Tibial nerve (tissue), 4 donors: ENCODE data around the gene WDR76. TPM values are rescaled to one million over a fixed set of nuclear protein-coding genes. Genes with fewer than 3 reads are reported as not detected.
A peak's percentile ranks its signal among the peaks of the same experiment; 100 is the strongest.

Source experiments
- DNase-seq, 2 donors: peaks; one replicate each; pipeline ENCODE4 v3.0.0-alpha.2; 2019; ENCODE audit warnings: low spot score in 2 of 2
- H3K27ac ChIP-seq, 4 donors: fragments of 200-600 bp; sonication (generic) in 3 of 4; one replicate each; pipeline ENCODE4 v1.5.1; 2017 to 2019; ENCODE audit warnings: mild to moderate bottlenecking in 1 of 4
- H3K27me3 ChIP-seq, 2 donors: fragments of 200-600 bp; sonication (generic) in 1 of 2; one replicate each; pipeline versions ENCODE4 v1.5.1 to v1.6.0; 2017 to 2019
- H3K36me3 ChIP-seq, 3 donors: fragments of 200-600 bp; sonication (generic); one replicate each; pipeline ENCODE4 v1.5.1; 2018 to 2019
- H3K4me1 ChIP-seq, 4 donors: fragments of 200-600 bp; sonication (generic) in 3 of 4; one replicate each; pipeline ENCODE4 v1.5.1; 2017 to 2019
- H3K4me3 ChIP-seq, 4 donors: fragments of 200-600 bp; sonication (generic) in 3 of 4; one replicate each; pipeline ENCODE4 v1.5.1; 2017 to 2019; ENCODE audit warnings: mild to moderate bottlenecking in 1 of 4, moderate library complexity in 1 of 4
- H3K9me3 ChIP-seq, 4 donors: fragments of 200-600 bp; sonication (generic) in 3 of 4; one replicate each; pipeline ENCODE4 v1.5.1; 2017 to 2019
- CTCF ChIP-seq, 5 experiments: fragments of 200-600 bp in 3 of 5; fragments of 450-650 bp in 2 of 5; sonication (generic) in 3 of 5; IDR thresholded peaks; one replicate each; pipeline ENCODE4 v1.5.1; 2016 to 2019; ENCODE audit warnings: antibody characterized with exemption in 5 of 5, mild to moderate bottlenecking in 3 of 5, moderate library complexity in 2 of 5
- EP300 ChIP-seq, 2 donors: sonication (generic); formaldehyde crosslinking; IDR thresholded peaks; one replicate each; pipeline ENCODE4 v1.6.1; 2017; ENCODE audit warnings: antibody characterized with exemption in 2 of 2, mild to moderate bottlenecking in 1 of 2
- POLR2A ChIP-seq, 2 donors: fragments of 450-650 bp; IDR thresholded peaks; one replicate each; pipeline ENCODE4 v1.6.1; 2017; ENCODE audit warnings: antibody characterized with exemption in 2 of 2, mild to moderate bottlenecking in 2 of 2, moderate library complexity in 2 of 2
- WGBS, 2 donors: methylation state at CpG; one replicate each; pipeline ENCODE4 v1.1.5; 2018; 5-methylcytosine and 5-hydroxymethylcytosine counted together
- total RNA-seq, 4 donors: library from RNA; depleted of rRNA; stranded (reverse); fragments of >200 nt; gene quantifications; one replicate each; pipeline ENCODE4 v1.1.0, GENCODE V29; 2016

Gene WDR76
- total RNA-seq, 4 donors from 2014 or later: 2.7 to 7.5 (median 2.9) TPM

GRCh38 chr15:43893956-43894355 lies 67.2 kb downstream of the WDR76 start:
- H3K27me3 ChIP-seq: no peaks in the 10 kb centered on the region
- peak overlapping the region in 1 of 4 donors; percentile 17 for H3K27ac ChIP-seq
- peaks cover 0 to 8% (median 0%) of the 10 kb centered on the region in 3 donors for H3K36me3 ChIP-seq
- no peaks in the 10 kb centered on the region for H3K9me3 ChIP-seq
- TF ChIP-seq POLR2A (IDR thresholded peaks at IDR 0.05): no peak
- TF ChIP-seq CTCF (IDR thresholded peaks at IDR 0.05): no peak
- TF ChIP-seq EP300 (IDR thresholded peaks at IDR 0.05): no peak
- DNase-seq: no peak
- 61 to 75% methylated on average over 1 of the region's 1 CpG for WGBS, 2 donors
- no peak overlapping the region for H3K4me3 ChIP-seq
- no peaks in the 10 kb centered on the region for H3K4me1 ChIP-seq

GRCh38 chr15:43895586-43895985 lies 68.8 kb downstream of the WDR76 start:
- WGBS, 2 donors: 65 to 68% methylated on average over 5 of the region's 5 CpGs
- TF ChIP-seq POLR2A (IDR thresholded peaks at IDR 0.05) (no peak), CTCF (IDR thresholded peaks at IDR 0.05) (no peak)

GRCh38 chr15:43896543-43896942 lies 69.7 kb downstream of the WDR76 start:
- Histone ChIP-seq H3K4me3 (no peak overlapping the region), H3K27me3 (no peaks in the 10 kb centered on the region), H3K4me1 (peaks cover 0 to 20% (median 8%) of the 10 kb centered on the region in 4 donors), H3K9me3 (no peaks in the 10 kb centered on the region), H3K27ac (peak overlapping the region in 2 of 4 donors; percentile 52 to 79), H3K36me3 (no peaks in the 10 kb centered on the region)
- TF ChIP-seq EP300 (IDR thresholded peaks at IDR 0.05): no peak
- no peak for TF ChIP-seq CTCF (IDR thresholded peaks at IDR 0.05)
- no peak for TF ChIP-seq POLR2A (IDR thresholded peaks at IDR 0.05)
- DNase-seq: no peak
- WGBS, 2 donors: 47 to 58% methylated on average over 1 of the region's 1 CpG

More at GRCh38 chr15:43895586-43895985, 68.8 kb downstream of the WDR76 start:
- Histone ChIP-seq H3K27me3 (no peaks in the 10 kb centered on the region), H3K27ac (no peak overlapping the region), H3K4me1 (peaks cover 0 to 10% (median 3%) of the 10 kb centered on the region in 4 donors), H3K36me3 (peaks cover 0 to 3% (median 0%) of the 10 kb centered on the region in 3 donors), H3K9me3 (no peaks in the 10 kb centered on the region), H3K4me3 (no peak overlapping the region)
- no peak for DNase-seq

- no peak for DNase-seq
- TF ChIP-seq EP300 (IDR thresholded peaks at IDR 0.05) (no peak), CTCF (IDR thresholded peaks at IDR 0.05) (no peak), POLR2A (IDR thresholded peaks at IDR 0.05) (no peak)
- 73 to 74% methylated on average over 2 of the region's 2 CpGs for WGBS, 2 donors
These were observed 72.1 kb downstream of the WDR76 start for GRCh38 chr15:43898891-43899290.

DNA sequence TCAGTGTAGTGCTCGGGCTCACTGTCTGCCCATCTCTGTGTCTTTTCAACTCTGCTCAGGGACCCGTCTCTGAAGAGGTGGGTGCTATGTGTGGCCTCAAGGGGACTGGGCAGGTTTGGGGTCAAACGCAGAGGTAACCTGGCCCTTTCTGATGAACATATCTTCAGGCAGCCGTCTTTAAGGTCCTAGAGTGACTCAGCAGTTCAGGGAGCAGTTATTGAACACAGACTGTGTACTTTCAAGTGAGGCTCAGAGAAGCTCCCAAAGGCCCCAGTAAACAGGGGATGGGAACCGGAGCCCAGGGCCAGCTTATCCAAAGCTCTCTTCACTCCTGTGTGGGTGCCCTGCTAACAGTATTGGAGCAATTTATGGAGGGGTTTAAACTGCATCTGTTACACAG lies 73.1 kb downstream of the WDR76 start:
- Histone ChIP-seq H3K9me3 (no peaks in the 10 kb centered on the region), H3K4me3 (no peak overlapping the region), H3K27me3 (no peaks in the 10 kb centered on the region), H3K27ac (peak overlapping the region in 3 of 4 donors; percentile 29 to 78 (median 53)), H3K4me1 (peaks cover 0 to 28% (median 8%) of the 10 kb centered on the region in 4 donors), H3K36me3 (no peaks in the 10 kb centered on the region)
- TF ChIP-seq EP300 (IDR thresholded peaks at IDR 0.05) (no peak), POLR2A (IDR thresholded peaks at IDR 0.05) (no peak), CTCF (IDR thresholded peaks at IDR 0.05) (no peak)
- no peak for DNase-seq
- 67 to 69% methylated on average over 3 to 5 of the region's 5 CpGs for whole genome bisulfite sequencing, 2 donors

More at GRCh38 chr15:43898891-43899290, 72.1 kb downstream of the WDR76 start:
- H3K27ac ChIP-seq: peak overlapping the region in 2 of 4 donors; percentile 53 to 78
- H3K36me3 ChIP-seq: no peaks in the 10 kb centered on the region
- H3K4me1 ChIP-seq: peaks cover 0 to 28% (median 8%) of the 10 kb centered on the region in 4 donors
- H3K4me3 ChIP-seq: no peak overlapping the region
- no peaks in the 10 kb centered on the region for H3K9me3 ChIP-seq
- H3K27me3 ChIP-seq: no peaks in the 10 kb centered on the region
